ENCODE results near the gene KIF2B.
"Not testable (repeated sequence)": the region's sequence is repeated elsewhere in the genome, so short reads cannot be mapped to it uniquely, and the experiment has no call there.

The KIF2B gene

DNA sequence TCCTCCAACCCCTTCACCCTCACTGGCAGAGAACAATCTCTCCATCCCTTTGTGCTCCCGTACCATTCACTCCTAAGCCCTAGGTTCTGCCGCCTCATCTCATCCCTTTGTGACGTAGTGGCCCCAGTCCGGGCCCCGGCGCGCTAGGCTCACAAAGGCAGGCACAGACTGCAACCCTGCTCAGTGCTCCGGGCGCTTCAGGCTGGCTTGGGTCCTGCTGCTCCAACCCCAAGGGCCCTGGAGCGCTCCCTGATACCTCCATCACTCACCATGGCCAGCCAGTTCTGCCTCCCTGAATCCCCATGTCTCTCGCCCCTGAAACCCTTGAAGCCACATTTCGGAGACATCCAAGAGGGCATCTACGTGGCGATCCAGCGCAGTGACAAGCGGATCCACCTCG lies at the start of gene KIF2B:
TSS of gene KIF2B (plus strand) at position 164 of the 400 bp plus-strand sequence. CDS start at position 271, 107 bp downstream.
- DNase-seq, result no peak

DNA sequence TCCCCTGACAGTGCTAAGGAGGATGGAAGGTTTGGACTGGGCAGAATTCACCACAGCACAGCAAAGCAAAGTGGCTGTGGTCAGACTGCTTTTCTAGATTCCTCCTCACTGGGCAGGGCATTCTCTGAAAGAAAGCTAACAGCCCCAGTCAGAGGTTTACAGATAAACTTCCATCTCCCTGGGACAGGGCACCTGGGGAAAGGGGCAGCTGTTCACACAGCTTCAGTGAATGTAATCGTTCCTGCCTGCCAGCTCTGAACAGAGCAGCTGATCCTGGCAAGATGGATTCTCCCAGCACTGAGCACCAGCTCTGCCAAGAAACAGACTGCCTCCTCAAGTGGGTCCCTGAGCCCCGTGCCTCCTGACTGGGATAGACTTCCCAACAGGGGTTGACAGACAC lies 42.4 kb upstream of the KIF2B start:
- DNase-seq, result no peak

DNA sequence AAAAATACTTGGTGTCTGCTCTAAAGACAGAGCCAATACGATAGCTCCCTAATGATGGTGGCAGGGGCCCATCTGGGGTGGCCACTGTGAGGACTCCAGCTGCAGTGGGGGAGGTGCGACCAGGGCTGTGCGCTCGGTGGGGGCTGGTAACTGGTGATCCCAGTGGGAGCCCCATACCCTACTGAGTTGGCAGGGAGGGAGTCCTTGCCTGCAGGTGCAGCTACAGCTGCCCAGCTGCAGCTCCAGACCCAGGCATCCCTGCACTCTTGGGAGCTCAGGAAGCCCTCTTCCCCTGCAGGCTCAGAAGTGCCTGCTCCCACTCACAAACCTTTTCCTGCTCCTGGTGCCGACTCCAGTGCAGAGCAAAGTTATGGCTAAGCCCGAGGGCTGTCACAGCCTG lies 31.2 kb upstream of the KIF2B start:
- DNase-seq, result no peak

GRCh38 chr17:53792451-53792850 lies 30.3 kb upstream of the KIF2B start:
- DNase-seq, result no peak

- no peak for DNase-seq
Measured at GRCh38 chr17:53792997-53793396, 29.7 kb upstream of the KIF2B start.

DNA sequence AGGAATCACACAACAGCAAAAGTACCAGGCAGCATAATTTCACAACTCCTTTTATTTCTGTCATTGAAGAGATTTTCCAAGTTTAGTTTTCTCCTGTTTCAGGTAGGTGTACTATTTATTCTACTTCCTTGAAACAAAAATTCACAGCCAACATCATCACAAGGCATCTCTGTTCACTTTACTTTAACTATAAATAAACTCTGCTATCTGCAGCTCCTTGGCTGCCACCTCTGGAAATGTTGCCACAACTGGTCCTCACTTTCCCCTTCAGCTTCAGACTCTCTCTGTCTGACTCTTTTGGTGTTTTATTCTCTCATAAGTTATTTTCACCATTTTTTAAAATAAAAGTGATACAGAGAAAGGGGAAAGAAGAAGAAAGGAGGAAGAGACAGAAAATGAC lies 27.9 kb upstream of the KIF2B start:
- no peak for DNase-seq

DNA sequence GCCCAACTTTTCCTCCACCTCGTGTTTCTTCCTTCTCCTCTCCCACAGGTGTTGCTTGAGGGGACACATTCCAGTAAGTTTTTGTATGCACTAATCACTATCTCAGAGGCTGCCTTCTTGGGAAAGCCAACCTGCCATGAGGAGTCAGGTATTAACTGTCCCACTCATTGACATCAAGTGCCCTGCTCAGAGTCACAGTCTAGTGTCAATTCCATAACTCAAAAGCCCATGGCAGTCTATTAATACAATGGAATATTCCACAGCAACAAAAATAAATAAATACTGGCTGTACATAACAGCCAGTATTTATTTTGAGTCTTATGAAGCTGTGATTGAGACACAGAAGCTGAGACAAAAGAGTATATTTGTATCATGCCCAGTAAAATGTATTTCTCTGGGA lies 26.1 kb upstream of the KIF2B start:
- no peak for DNase-seq

- DNase-seq, result no peak
Measured at GRCh38 chr17:53797501-53797900, 25.2 kb upstream of the KIF2B start.

DNA sequence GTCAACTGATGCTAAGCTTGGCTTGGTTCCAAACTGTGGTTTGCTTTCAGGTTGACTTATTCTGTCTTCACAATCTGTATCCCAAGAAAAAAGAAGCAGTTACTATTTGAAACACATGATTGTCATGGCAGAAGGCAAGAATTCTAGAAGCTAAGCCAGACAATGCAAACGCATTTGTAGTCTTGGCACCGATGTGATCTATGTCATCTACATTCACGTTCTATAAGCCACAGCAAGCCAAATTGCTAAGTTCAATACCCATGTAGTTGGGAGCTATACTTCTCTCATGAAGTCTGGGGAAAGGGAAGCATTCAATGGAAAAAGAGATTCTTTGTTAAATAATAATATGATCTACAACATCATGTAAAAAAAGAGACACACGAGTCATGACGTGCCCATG lies 18.3 kb upstream of the KIF2B start:
- DNase-seq, result no peak

DNA sequence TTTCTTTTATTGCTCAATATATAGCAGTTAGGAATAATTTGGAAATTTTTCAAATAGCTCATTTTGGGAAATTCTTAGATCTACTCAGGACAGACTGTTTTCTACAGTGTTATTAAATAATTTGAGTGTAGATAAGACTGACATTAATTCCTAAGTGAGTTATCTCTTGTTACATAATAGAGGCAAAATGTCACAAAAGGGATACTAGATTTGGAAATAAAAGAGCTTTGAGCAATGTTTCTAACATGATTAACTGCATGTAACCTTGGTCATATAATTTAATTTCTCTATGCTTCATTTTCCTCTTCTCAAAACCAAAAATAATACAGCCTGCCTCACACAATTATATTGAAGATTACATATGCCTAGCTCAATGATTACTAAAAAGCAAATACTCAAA lies 16.3 kb upstream of the KIF2B start:
- DNase-seq, result no peak

- DNase-seq, result no peak
Measured at GRCh38 chr17:53807286-53807685, 15.4 kb upstream of the KIF2B start.

- no peak for DNase-seq
Measured at GRCh38 chr17:53818271-53818670, 4.5 kb upstream of the KIF2B start.

DNA sequence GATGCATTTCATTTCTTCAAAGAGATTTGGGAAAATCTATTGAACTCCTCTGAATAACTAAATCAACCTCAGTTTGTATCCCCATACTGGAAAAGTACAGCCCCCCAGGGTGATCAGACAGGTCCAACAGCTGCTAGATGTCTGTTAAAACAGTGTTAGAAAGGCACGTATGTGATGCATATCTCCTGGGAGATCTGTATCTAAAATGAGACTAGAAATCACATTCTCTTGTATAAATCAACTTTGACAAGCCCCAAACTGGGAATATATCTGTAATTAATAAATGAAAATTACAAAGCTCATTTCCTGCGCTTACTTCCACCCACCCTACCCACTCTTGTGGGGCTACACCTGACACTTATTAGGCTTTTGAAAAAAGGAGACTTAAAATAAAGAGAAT lies 3.8 kb upstream of the KIF2B start:
- no peak for DNase-seq

DNA sequence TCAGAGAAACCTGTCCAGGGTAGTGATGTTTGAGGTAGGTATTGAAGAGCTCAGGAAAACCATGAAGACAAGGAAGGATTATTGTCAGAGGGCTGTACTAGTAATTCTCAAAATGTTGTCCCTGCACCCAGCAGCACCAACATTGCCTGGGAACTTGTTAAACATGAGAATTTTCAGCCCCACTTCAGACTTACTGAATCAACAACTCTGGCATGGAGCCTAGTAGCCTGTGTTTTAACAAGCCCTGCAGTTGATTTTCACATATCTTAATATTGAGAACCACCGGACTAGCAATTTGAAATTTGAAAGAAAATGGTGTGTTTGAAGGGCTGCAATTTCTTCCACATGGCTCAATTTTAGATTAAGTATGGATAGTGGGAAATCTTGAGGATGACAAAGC lies 2.8 kb upstream of the KIF2B start:
- DNase-seq, result no peak

DNA sequence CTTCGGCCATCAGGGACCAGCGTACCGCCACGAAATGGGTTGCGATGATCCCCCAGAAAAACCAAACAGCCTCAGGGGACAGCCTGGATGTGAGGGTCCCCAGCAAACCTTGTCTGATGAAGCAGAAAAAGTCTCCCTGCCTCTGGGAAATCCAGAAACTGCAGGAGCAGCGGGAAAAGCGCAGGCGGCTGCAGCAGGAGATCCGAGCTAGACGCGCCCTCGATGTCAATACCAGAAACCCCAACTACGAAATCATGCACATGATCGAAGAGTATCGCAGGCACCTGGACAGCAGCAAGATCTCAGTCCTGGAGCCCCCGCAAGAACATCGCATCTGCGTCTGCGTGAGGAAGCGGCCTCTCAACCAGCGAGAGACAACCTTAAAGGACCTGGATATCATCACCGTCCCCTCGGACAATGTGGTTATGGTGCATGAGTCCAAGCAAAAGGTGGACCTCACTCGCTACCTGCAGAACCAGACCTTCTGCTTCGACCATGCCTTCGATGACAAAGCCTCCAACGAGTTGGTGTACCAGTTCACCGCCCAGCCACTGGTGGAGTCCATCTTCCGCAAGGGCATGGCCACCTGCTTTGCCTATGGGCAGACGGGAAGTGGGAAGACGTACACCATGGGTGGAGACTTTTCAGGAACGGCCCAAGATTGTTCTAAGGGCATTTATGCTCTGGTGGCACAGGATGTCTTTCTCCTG lies 769 bp downstream of the KIF2B start:
- no peak for DNase-seq

DNA sequence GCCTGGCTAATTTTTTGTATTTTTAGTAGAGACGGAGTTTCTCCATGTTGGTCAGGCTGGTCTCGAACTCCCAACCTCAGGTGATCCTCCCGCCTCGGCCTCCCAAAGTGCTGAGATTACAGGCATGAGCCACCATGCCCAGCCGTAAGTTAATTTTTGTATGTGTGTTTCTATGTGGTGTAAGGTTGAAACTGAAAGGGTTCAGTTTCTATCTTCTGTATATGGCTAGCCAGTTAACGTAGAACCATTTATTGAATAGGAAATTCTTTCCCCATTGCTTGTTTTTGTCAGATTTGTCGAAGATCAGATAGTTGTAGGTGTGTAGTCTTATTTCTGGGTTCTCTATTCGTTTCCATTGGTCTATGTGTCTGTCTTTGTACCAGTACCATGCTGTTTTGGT lies 12.0 kb downstream of the KIF2B start:
- DNase-seq, result not testable (repeated sequence)

GRCh38 chr17:53837131-53837530 lies 14.4 kb downstream of the KIF2B start:
- DNase-seq, result no peak

- DNase-seq, result no peak
Measured at GRCh38 chr17:53844491-53845107, 21.9 kb downstream of the KIF2B start.

- not testable (repeated sequence) for DNase-seq
Measured at GRCh38 chr17:53871128-53871527, 48.4 kb downstream of the KIF2B start.
